WTC11 (cell line): Measurements from ENCODE around the gene KLHL40. TPM values are rescaled to one million over a fixed set of nuclear protein-coding genes. Genes with fewer than 3 reads are reported as not detected.

Experiments
- AR ChIP-seq: fragments of 250-450 bp; sonication (Bioruptor Pico); IDR thresholded peaks from 2 replicates; pipeline ENCODE4 v1.9.0; 2021; ENCODE audit warnings: mild to moderate bottlenecking
- ARID4B ChIP-seq: sonication (generic); formaldehyde crosslinking; IDR thresholded peaks from 2 replicates; pipeline ENCODE4 v1.8.0; 2023; ENCODE audit warnings: missing genetic modification reagents, mild to moderate bottlenecking, borderline replicate concordance
- ATF1 ChIP-seq: sonication (generic); formaldehyde crosslinking; IDR thresholded peaks from 2 replicates; pipeline ENCODE4 v1.8.1; 2023; ENCODE audit warnings: mild to moderate bottlenecking, moderate library complexity, missing genetic modification reagents
- CBFB ChIP-seq: sonication (generic); formaldehyde crosslinking; IDR thresholded peaks from 2 replicates; pipeline ENCODE4 v1.8.1; 2022; ENCODE audit warnings: mild to moderate bottlenecking, low read depth, missing genetic modification reagents
- CREM ChIP-seq: sonication (generic); formaldehyde crosslinking; IDR thresholded peaks from 2 replicates; pipeline ENCODE4 v1.8.1; 2022; ENCODE audit warnings: mild to moderate bottlenecking, missing genetic modification reagents, moderate library complexity
- ESRRA ChIP-seq: sonication (generic); formaldehyde crosslinking; IDR thresholded peaks from 2 replicates; pipeline ENCODE4 v1.8.1; 2022; ENCODE audit warnings: mild to moderate bottlenecking, missing genetic modification reagents, borderline replicate concordance
- FOXJ3 ChIP-seq: sonication (generic); formaldehyde crosslinking; IDR thresholded peaks from 2 replicates; pipeline ENCODE4 v1.9.0; 2021; ENCODE audit warnings: missing genetic modification reagents, mild to moderate bottlenecking, borderline replicate concordance
- FOXP1 ChIP-seq: sonication (generic); formaldehyde crosslinking; IDR thresholded peaks from 2 replicates; pipeline ENCODE4 v1.8.0; 2022; ENCODE audit warnings: missing genetic modification reagents, mild to moderate bottlenecking, moderate library complexity, borderline replicate concordance
- JUN ChIP-seq: sonication (generic); formaldehyde crosslinking; IDR thresholded peaks from 2 replicates; pipeline ENCODE4 v1.8.0; 2023; ENCODE audit warnings: mild to moderate bottlenecking, missing genetic modification reagents
- KAT7 ChIP-seq: sonication (generic); formaldehyde crosslinking; IDR thresholded peaks from 2 replicates; pipeline ENCODE4 v1.8.1; 2023; ENCODE audit warnings: missing genetic modification reagents, mild to moderate bottlenecking, borderline replicate concordance
- MXD4 ChIP-seq: fragments of 250-450 bp; sonication (Bioruptor Pico); IDR thresholded peaks from 2 replicates; pipeline ENCODE4 v1.8.0; 2021; ENCODE audit warnings: mild to moderate bottlenecking, moderate library complexity, borderline replicate concordance
- PREB ChIP-seq: sonication (generic); formaldehyde crosslinking; IDR thresholded peaks from 2 replicates; pipeline ENCODE4 v1.8.1; 2022; ENCODE audit warnings: mild to moderate bottlenecking, missing genetic modification reagents, moderate library complexity, borderline replicate concordance
- PRRX2 ChIP-seq: fragments of 250-450 bp; sonication (Bioruptor Pico); IDR thresholded peaks from 2 replicates; pipeline ENCODE4 v1.8.0; 2021; ENCODE audit warnings: mild to moderate bottlenecking
- RELA ChIP-seq: sonication (generic); formaldehyde crosslinking; IDR thresholded peaks from 2 replicates; pipeline ENCODE4 v1.8.1; 2022; ENCODE audit warnings: missing genetic modification reagents, mild to moderate bottlenecking, borderline replicate concordance
- SOX15 ChIP-seq: fragments of 250-450 bp; sonication (Bioruptor Pico); IDR thresholded peaks from 2 replicates; pipeline ENCODE4 v1.9.0; 2021; ENCODE audit warnings: mild to moderate bottlenecking
- TEAD4 ChIP-seq: sonication (generic); formaldehyde crosslinking; IDR thresholded peaks from 2 replicates; pipeline ENCODE4 v1.8.0; 2022; ENCODE audit warnings: mild to moderate bottlenecking, missing genetic modification reagents
- ZBTB21 ChIP-seq: sonication (generic); formaldehyde crosslinking; IDR thresholded peaks from 2 replicates; pipeline ENCODE4 v1.8.1; 2023; ENCODE audit warnings: mild to moderate bottlenecking, missing genetic modification reagents, borderline replicate concordance
- ZMAT4 ChIP-seq: fragments of 250-450 bp; sonication (Bioruptor Pico); IDR thresholded peaks from 2 replicates; pipeline ENCODE4 v1.9.0; 2021; ENCODE audit warnings: mild to moderate bottlenecking
- ZNF121 ChIP-seq: sonication (generic); formaldehyde crosslinking; IDR thresholded peaks from 2 replicates; pipeline ENCODE4 v1.8.0; 2023; ENCODE audit warnings: missing genetic modification reagents
- ZNF263 ChIP-seq: sonication (generic); formaldehyde crosslinking; IDR thresholded peaks from 2 replicates; pipeline ENCODE4 v1.8.1; 2022; ENCODE audit warnings: low read depth, mild to moderate bottlenecking, moderate library complexity, missing genetic modification reagents
- ZNF396 ChIP-seq: fragments of 250-450 bp; sonication (Bioruptor Pico); IDR thresholded peaks from 2 replicates; pipeline ENCODE4 v1.8.0; 2021; ENCODE audit warnings: mild to moderate bottlenecking, moderate library complexity, borderline replicate concordance
- total RNA-seq: library from RNA; stranded (reverse); gene quantifications from 3 replicates; pipeline ENCODE4 v1.2.3, GENCODE V29; 2021
- TF ChIP-seq, protein P1 (sequence below): sonication (generic); formaldehyde crosslinking; IDR thresholded peaks from 2 replicates; pipeline ENCODE4 v1.8.1; 2023; ENCODE audit warnings: mild to moderate bottlenecking, missing genetic modification reagents
- TF ChIP-seq, protein P2 (sequence below): sonication (generic); formaldehyde crosslinking; IDR thresholded peaks from 2 replicates; pipeline ENCODE4 v1.8.1; 2023; ENCODE audit warnings: mild to moderate bottlenecking, missing genetic modification reagents, moderate library complexity
- TF ChIP-seq, protein P3 (sequence below): sonication (generic); formaldehyde crosslinking; IDR thresholded peaks from 2 replicates; pipeline ENCODE4 v1.8.1; 2023; ENCODE audit warnings: mild to moderate bottlenecking, missing genetic modification reagents, moderate library complexity
- TF ChIP-seq, protein P4 (sequence below): sonication (generic); formaldehyde crosslinking; IDR thresholded peaks from 2 replicates; pipeline ENCODE4 v1.8.1; 2022; ENCODE audit warnings: missing genetic modification reagents, borderline replicate concordance

Gene KLHL40
- total RNA-seq, 1 experiment from 2014 or later, result not detected

GRCh38 chr3:42701371-42702065 is 16.2 kb downstream of the KLHL40 start (continued):
- TF ChIP-seq RELA (peak; percentile 93), KAT7 (peak; percentile 73; the same call in 1 of the 2 replicates), SOX15 (CRISPR knock-in tag) (no peak), CBFB (CRISPR knock-in tag) (no peak), ZNF396 (no peak), PRRX2 (CRISPR knock-in tag) (no peak), MXD4 (CRISPR knock-in tag) (no peak), ATF1 (no peak), ESRRA (CRISPR knock-in tag) (peak; percentile 84; the same call in 1 of the 2 replicates), ARID4B (peak; percentile 95; the same call in 1 of the 2 replicates), AR (CRISPR knock-in tag) (no peak), CREM (no peak; the same call in 1 of the 2 replicates), ZNF121 (peak; percentile 39; the same call in 1 of the 2 replicates), JUN (CRISPR knock-in tag) (peak; percentile 79; the same call in 1 of the 2 replicates), TEAD4 (peak; percentile 71; the same call in 1 of the 2 replicates), ZNF263 (no peak), FOXJ3 (CRISPR knock-in tag) (no peak), PREB (CRISPR knock-in tag) (peak; percentile 72; the same call in 1 of the 2 replicates), ZBTB21 (no peak), ZMAT4 (CRISPR knock-in tag) (no peak), FOXP1 (peak; percentile 80; the same call in 1 of the 2 replicates)
- TF ChIP-seq, protein P1, sequence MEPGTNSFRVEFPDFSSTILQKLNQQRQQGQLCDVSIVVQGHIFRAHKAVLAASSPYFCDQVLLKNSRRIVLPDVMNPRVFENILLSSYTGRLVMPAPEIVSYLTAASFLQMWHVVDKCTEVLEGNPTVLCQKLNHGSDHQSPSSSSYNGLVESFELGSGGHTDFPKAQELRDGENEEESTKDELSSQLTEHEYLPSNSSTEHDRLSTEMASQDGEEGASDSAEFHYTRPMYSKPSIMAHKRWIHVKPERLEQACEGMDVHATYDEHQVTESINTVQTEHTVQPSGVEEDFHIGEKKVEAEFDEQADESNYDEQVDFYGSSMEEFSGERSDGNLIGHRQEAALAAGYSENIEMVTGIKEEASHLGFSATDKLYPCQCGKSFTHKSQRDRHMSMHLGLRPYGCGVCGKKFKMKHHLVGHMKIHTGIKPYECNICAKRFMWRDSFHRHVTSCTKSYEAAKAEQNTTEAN (CRISPR knock-in tag), result no peak; the same call in 1 of the 2 replicates
- TF ChIP-seq, protein P2, sequence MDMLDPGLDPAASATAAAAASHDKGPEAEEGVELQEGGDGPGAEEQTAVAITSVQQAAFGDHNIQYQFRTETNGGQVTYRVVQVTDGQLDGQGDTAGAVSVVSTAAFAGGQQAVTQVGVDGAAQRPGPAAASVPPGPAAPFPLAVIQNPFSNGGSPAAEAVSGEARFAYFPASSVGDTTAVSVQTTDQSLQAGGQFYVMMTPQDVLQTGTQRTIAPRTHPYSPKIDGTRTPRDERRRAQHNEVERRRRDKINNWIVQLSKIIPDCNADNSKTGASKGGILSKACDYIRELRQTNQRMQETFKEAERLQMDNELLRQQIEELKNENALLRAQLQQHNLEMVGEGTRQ (CRISPR knock-in tag), result no peak
- TF ChIP-seq, protein P3, sequence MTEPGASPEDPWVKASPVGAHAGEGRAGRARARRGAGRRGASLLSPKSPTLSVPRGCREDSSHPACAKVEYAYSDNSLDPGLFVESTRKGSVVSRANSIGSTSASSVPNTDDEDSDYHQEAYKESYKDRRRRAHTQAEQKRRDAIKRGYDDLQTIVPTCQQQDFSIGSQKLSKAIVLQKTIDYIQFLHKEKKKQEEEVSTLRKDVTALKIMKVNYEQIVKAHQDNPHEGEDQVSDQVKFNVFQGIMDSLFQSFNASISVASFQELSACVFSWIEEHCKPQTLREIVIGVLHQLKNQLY (CRISPR knock-in tag), result no peak
- TF ChIP-seq, protein P4, sequence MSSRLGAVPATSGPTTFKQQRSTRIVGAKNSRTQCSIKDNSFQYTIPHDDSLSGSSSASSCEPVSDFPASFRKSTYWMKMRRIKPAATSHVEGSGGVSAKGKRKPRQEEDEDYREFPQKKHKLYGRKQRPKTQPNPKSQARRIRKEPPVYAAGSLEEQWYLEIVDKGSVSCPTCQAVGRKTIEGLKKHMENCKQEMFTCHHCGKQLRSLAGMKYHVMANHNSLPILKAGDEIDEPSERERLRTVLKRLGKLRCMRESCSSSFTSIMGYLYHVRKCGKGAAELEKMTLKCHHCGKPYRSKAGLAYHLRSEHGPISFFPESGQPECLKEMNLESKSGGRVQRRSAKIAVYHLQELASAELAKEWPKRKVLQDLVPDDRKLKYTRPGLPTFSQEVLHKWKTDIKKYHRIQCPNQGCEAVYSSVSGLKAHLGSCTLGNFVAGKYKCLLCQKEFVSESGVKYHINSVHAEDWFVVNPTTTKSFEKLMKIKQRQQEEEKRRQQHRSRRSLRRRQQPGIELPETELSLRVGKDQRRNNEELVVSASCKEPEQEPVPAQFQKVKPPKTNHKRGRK, result no peak
